ENCODE data around the gene MRPL28.
"Not testable (repeated sequence)": the region's sequence is repeated elsewhere in the genome, so short reads cannot be mapped to it uniquely, and the experiment has no call there.

MRPL28 gene

GRCh38 chr16:370443-370842, at the start of gene MRPL28:
TSS of gene MRPL28 (minus strand) at chr16:370538. CDS start at chr16:370218, 320 bp downstream.
- DNase-seq, result peak; percentile 91

- not testable (repeated sequence) for DNase-seq
Measured at GRCh38 chr16:415170-415498, 44.8 kb upstream of the MRPL28 start.

- DNase-seq, result no peak
Measured at GRCh38 chr16:414395-415169, 44.2 kb upstream of the MRPL28 start.

GRCh38 chr16:411576-412265, 41.4 kb upstream of the MRPL28 start:
- no peak for DNase-seq

- DNase-seq, result no peak
Measured at GRCh38 chr16:410516-411178, 40.3 kb upstream of the MRPL28 start.

- DNase-seq, result no peak
Measured at GRCh38 chr16:407253-407652, 36.9 kb upstream of the MRPL28 start.

- DNase-seq, result no peak
Measured at GRCh38 chr16:405548-406506, 35.5 kb upstream of the MRPL28 start.

- DNase-seq, result no peak
Measured at GRCh38 chr16:404971-405486, 34.7 kb upstream of the MRPL28 start.

GRCh38 chr16:401468-402348, 31.4 kb upstream of the MRPL28 start, which contains the start of gene DECR2:
TSS of gene DECR2 (plus strand) at chr16:401885. CDS start at chr16:401964, 79 bp downstream.
- peak; percentile 98 for DNase-seq

GRCh38 chr16:400061-400591, 29.8 kb upstream of the MRPL28 start:
- DNase-seq, result no peak

GRCh38 chr16:399340-400019, 29.1 kb upstream of the MRPL28 start:
- DNase-seq, result no peak

GRCh38 chr16:398561-399339, 28.4 kb upstream of the MRPL28 start:
- DNase-seq, result no peak

- no peak for DNase-seq
Measured at GRCh38 chr16:397736-398332, 27.5 kb upstream of the MRPL28 start.

- DNase-seq, result no peak
Measured at GRCh38 chr16:397135-397661, 26.9 kb upstream of the MRPL28 start, which contains the start of gene NME4. TSS of gene NME4 (plus strand) at chr16:397199. CDS start at chr16:397223, 24 bp downstream.

- no peak for DNase-seq
Measured at GRCh38 chr16:396605-397004, 26.3 kb upstream of the MRPL28 start.

- no peak for DNase-seq
Measured at GRCh38 chr16:396199-396598, 25.9 kb upstream of the MRPL28 start.

- DNase-seq, result no peak
Measured at GRCh38 chr16:392450-393030, 22.2 kb upstream of the MRPL28 start.

- peak; percentile 82 for DNase-seq
Measured at GRCh38 chr16:391885-392335, 21.6 kb upstream of the MRPL28 start.

Measured in stimulated activated naive CD4-positive, alpha-beta T cell treated with Interleukin-2 at 50 U/mL for 16 hours (primary cell).